ENCODE data around the gene CLIC6. TPM values are rescaled to one million over a fixed set of nuclear protein-coding genes. Genes with fewer than 3 reads are reported as not detected.

CLIC6 gene
- total and polyA plus RNA-seq, 2 of the 4 experiments (the other 2 are of a cell fraction), result not detected

DNA sequence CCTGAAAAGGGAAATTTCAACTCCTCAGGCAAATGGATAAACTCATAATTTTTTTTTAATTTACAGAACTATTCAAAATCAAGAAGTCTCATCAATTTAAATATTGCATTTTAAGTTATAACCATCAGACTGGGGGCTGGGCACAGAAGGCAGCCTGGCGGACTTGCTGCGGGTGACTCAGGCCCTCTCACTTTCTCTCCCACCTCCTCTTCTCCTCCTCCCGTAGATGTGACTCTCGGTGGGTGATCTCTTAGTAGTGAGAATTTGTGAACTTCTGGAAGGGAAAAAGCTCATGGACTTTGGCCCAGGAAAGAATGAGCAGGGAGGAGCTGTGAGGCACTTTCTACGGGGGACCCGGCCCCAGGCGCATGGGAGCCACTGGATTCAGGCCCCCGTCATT lies 32.9 kb downstream of the CLIC6 start:
- Histone ChIP-seq H2AFZ (replicated peaks; ENCODE audit: low read length, poor library complexity) (peak overlapping the region; percentile 89), H3K4ac (ENCODE audit: low read depth, low read length) (peak overlapping the region; percentile 80), H3K9me3 (ENCODE audit: control insufficient read depth, insufficient read depth, low read length) (no peaks in the 10 kb centered on the region), H3K4me1 (ENCODE audit: control insufficient read depth, insufficient read depth, low read length) (peaks cover 15% of the 10 kb centered on the region), H3K9ac (ENCODE audit: low read depth, low read length) (no peak overlapping the region), H3K27ac (ENCODE audit: insufficient read depth, low read length) (peak overlapping the region; percentile 34), H3K56ac (ENCODE audit: extremely low read depth, insufficient read depth, low read length) (no peak overlapping the region), H4K20me1 (ENCODE audit: insufficient read depth, low read length) (no peaks in the 10 kb centered on the region), H2AK5ac (ENCODE audit: low read depth, low read length) (peak overlapping the region; percentile 46), H2BK15ac (ENCODE audit: low read depth, low read length) (peak overlapping the region; percentile 12; the same call in 2 of the 3 replicates), H3K23ac (ENCODE audit: low read depth, low read length) (0 out of 2 replicates have a peak overlapping the region, but pooled peaks have one; percentile 18), H4K91ac (ENCODE audit: insufficient read depth, low read depth, low read length) (peak overlapping the region; percentile 71), H3K4me3 (ENCODE audit: insufficient read depth, low read depth, low read length) (no peak overlapping the region), H3K27me3 (ENCODE audit: control insufficient read depth, insufficient read depth, low read length) (no peaks in the 10 kb centered on the region), H3K79me1 (ENCODE audit: low read depth in 1 of 2, low read length in 2 of 2) (no peaks in the 10 kb centered on the region), H4K8ac (ENCODE audit: low read depth in 2 of 2, low read length in 2 of 2) (peak overlapping the region; percentile 13 to 58; a peak in 3 of 4 replicates), H3K9me1 (ENCODE audit: insufficient read depth, low read length) (peaks cover 22% of the 10 kb centered on the region), H3K4me2 (ENCODE audit: low read depth, low read length) (no peak overlapping the region), H2AK9ac (replicated peaks; ENCODE audit: low read depth, low read length, poor library complexity) (peak overlapping the region; percentile 48), H2BK120ac (ENCODE audit: low read depth, low read length) (peak overlapping the region; percentile 65), H4K5ac (ENCODE audit: low read depth, low read length) (peak overlapping the region; percentile 6; the same call in 1 of the 2 replicates), H3K14ac (replicated peaks; ENCODE audit: low read depth, low read length) (no peak overlapping the region; the same call in 1 of the 2 replicates), H2BK20ac (ENCODE audit: low read depth, low read length) (peak overlapping the region; percentile 60), H3K36me3 (ENCODE audit: control insufficient read depth, insufficient read depth, low read length) (no peaks in the 10 kb centered on the region), H2BK5ac (ENCODE audit: low read depth, low read length, poor library complexity, severe bottlenecking) (peak overlapping the region; percentile 43), H3K18ac (ENCODE audit: low read depth, low read length) (peak overlapping the region; percentile 13)
- no CpG with 5 or more reads among the region's 8 CpGs for WGBS, 2 experiments (ENCODE audit: extremely low coverage in 2 of 2, insufficient read length in 1 of 2)
- ChIA-PET POLR2A (ENCODE audit: unreplicated experiment) (no interaction called here), CTCF (no interaction called here)
- no TSS peak for BruUV-seq (replicated peaks)
- TF ChIP-seq FOS (IDR thresholded peaks at IDR 0.05; ENCODE audit: low read depth, low read length) (no peak), MAFK (IDR thresholded peaks at IDR 0.05; ENCODE audit: low read depth, low read length) (no peak)
- intact Hi-C loops (cut with micrococcal nuclease), result loop anchor here (1.0 to 5.0 kb wide), 2 partner anchors 101 to 186 kb away; no protein-coding TSS in a partner anchor
- in situ Hi-C loops (cut with MboI; ENCODE audit: low sequenced_read_pairs), result no loop called here
- ATAC-seq (ENCODE audit: low read depth) (no peak), DNase-seq (peak; percentile 56)
- dilution Hi-C loops (cut with HindIII; ENCODE audit: low sequenced_read_pairs, unreplicated experiment), result no loop called here

Data from IMR-90 (cell line).